DMS79 (cell line): ENCODE data around the gene PARD3B.

Source experiments
- DNase-seq: peaks from one replicate; lab custom pipeline; 2025; lab: John Stamatoyannopoulos, UW

Gene PARD3B

GRCh38 chr2:205405752-205406151 is 860.5 kb downstream of the PARD3B start:
- DNase-seq: no peak

- DNase-seq: no peak
Observed at GRCh38 chr2:205407984-205408383, 862.7 kb downstream of the PARD3B start.

DNA sequence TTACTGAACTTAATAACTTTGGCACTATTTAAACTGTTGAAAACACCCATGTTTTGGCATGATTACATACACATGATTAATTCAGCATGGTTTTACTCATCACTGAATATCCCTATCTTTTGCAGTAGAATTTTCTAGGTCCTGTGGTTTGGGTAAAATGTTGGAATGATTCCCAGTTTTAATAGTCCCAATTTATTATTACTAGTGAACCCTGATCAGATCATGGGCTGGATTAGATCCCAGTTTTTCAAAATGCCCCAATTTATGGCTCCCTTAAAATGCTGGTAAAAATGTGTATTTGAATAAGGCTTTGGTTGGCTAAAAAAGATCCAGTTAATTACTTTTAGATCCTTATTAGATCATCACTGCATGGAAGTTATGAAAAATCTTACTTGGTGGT is 863.4 kb downstream of the PARD3B start:
- DNase-seq: no peak

- peak; percentile 48 for DNase-seq
Observed at GRCh38 chr2:205409411-205409810, 864.1 kb downstream of the PARD3B start.

GRCh38 chr2:205411558-205411957 is 866.3 kb downstream of the PARD3B start:
- peak; percentile 87 for DNase-seq

GRCh38 chr2:205424326-205424725 is 879.1 kb downstream of the PARD3B start:
- no peak for DNase-seq

- no peak for DNase-seq
Observed at GRCh38 chr2:205425102-205425501, 879.8 kb downstream of the PARD3B start.

- no peak for DNase-seq
Observed at GRCh38 chr2:205427112-205427511, 881.8 kb downstream of the PARD3B start.

DNA sequence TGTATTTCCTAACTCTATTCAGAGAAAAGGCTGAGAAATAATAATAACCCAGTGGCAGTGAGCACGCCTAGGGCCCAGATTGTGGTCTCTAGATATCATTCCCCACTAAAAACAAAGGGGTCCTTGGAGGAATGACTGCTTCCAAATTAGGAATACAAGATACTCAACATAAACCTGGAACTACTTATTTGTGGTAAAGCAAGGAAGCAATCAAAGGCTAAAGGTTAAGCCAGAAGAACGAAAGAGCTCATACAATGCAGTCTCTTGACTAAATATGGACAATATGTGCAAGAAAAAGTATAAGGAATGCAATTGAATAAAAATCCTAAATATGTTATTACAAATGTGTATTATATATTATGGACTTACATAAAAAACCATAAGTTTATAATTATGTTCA is 883.5 kb downstream of the PARD3B start:
- DNase-seq: no peak

DNA sequence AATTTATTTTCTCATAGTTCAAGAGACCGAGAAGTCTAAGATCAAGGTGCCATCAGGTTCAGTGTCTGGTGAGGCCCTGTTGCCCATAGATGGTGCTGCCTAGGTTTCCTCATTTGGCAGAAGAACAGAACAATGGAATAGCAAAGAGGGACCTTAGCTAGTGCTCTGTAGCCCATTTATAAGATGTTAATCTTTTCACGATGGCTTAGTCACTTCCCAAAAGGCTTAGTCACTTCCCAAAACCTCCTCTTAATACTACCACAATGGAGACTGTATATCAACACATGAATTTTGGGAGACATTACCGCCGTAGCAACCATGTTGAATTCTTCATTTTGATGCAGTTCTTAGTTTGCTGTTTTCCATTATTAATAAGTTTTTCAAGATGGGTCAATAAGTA is 890.7 kb downstream of the PARD3B start:
- DNase-seq: no peak

DNA sequence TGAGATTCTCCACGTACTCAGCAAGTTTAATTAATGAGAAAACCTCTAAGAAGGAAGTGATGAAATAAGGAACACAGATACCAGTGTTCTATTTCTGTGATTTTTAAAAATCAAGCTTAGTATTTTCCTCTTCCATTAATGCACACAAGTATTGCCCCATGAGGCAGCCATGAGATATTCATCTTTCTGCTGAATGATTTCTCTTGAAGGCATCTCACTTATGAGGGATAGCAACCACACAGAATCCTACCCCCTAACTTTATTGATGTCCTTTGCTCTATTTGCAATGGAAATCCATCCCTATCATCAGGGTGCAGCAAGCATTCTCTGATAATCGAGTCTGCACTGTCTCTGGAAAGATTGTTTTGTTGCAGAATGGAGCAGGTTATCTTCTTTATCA is 893.0 kb downstream of the PARD3B start:
- DNase-seq: no peak

- DNase-seq: no peak
Observed at GRCh38 chr2:205439621-205440020, 894.3 kb downstream of the PARD3B start.

GRCh38 chr2:205441524-205441923 is 896.2 kb downstream of the PARD3B start:
- DNase-seq: no peak

GRCh38 chr2:205448189-205448588 is 902.9 kb downstream of the PARD3B start:
- DNase-seq: no peak

DNA sequence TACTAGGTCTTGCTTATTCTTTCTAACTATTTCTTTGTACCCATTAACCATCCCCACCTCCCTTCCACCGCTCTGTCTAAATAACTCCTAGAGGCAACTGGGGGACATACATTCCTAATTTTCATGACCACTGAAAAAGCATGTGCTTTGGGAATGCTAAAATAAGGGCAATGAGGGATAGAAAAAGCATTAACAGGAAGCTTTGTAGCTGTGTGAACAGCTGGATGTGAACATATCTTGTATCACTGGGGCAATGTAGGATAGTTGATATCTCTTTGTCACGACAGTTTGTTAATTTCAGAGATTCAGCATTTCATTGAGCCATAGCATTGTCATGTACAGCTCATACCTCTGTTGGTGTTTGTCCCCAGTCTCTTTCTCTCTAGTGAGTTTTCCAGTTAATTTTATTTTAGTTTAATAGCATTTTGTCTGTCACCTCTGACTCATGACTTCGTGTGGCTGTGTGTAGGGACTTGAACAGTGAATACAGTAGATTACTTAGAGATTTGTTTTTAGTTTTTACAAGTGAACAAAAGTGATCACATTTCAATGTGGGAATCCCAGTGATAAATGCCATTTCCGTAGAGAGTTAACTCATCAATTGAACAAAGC is 906.7 kb downstream of the PARD3B start:
- DNase-seq: no peak

- DNase-seq: no peak
Observed at GRCh38 chr2:205453202-205453601, 907.9 kb downstream of the PARD3B start.

DNA sequence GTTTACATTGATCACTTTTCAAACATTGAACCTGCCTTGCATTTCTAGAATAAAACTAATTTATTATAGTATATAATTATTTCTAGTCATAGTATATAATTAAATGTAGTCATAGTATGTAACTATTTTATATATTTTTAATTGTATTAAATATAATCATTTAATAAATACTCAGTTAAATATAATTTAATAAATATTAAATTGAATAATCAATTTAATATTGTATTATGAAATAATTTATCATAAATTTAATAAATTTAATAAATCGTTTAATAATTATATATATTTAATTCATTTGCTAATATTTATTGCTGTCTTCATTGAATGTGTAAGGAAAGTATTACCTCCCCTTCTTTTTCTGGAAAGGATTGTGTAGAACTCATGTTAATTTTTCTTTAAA is 911.4 kb downstream of the PARD3B start:
- no peak for DNase-seq

DNA sequence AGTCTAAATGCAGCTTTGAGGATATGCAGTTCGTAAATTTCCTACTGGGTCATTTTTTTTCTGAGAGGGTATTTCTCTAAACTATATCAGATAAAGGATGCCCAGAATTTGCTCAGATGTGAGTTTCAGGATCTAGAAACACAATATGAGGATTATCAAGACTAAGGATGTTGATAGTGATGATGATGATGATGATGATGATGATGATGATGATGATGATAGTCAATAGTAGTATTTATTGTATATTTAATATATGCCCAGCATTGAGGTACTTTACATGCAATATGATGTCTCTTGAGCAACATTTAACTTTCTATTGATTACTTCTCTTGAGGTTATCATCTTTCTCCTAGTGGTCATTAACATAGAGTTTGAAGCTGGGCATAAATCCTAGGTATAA is 914.9 kb downstream of the PARD3B start:
- DNase-seq: no peak

DNA sequence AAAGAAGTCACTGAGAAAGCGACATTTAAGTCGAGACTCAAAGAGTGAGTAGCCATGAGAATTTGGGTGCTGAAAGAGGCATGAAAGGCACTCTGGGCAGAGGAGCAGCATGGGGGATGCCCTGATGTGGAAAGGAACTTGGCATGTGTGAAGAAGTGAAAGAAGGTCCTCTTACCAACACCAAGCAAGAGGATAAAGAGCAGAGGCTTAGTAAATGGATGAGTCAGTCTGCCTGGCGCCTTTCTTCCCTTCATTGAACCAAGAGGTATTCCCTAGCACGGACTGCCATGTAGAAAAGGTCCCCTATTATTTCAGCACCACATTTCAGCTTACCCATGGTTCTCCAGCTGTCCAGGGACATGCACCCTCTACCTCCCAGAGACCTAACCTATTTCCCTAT is 915.9 kb downstream of the PARD3B start:
- DNase-seq: no peak

DNA sequence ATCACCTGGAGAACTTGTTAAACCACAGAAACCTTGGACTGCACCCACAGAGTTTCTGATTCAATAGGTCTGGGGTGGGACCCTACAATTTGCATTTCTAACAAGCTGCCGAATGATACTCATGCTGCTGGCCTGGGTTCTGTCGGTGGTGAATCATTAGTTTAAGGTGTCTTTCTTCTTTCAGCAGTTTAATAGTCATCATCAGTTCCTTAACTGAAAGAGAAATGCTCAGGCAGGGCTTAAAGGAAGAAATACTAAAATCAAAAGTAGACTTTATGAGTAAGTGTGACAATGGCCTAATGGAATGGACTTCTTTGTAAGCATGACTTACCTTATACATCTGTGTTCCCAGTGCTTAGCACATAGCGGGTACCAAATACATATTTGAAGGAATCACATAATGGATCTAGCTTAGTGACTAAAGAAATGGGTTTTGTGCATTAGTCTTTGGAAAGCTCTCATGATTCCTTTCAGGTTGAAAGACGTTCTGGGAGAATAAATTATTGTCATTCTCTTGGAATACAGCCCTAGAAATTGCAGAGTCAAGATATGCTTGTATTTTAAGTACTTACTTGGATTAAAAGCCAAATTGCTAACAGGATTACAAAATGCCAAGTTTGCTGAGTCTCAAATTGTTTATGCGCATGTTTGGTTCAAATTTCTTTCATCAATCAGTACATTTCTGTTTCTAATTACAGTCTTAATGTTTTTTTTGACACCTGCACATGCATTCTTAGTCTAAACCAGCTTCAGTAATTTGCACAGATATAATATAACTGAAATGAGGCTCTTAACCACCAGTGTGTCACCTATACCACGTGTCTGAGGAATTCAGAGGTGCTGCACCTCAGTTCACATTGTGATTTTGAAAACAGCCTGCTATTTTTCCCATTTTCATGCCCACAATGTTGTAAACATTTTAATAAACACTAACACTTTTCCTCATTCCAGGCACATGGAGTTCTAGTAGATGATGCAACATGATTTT is 916.7 kb downstream of the PARD3B start:
- DNase-seq: no peak

- no peak for DNase-seq
Observed at GRCh38 chr2:205462681-205463345, 917.5 kb downstream of the PARD3B start.

DNA sequence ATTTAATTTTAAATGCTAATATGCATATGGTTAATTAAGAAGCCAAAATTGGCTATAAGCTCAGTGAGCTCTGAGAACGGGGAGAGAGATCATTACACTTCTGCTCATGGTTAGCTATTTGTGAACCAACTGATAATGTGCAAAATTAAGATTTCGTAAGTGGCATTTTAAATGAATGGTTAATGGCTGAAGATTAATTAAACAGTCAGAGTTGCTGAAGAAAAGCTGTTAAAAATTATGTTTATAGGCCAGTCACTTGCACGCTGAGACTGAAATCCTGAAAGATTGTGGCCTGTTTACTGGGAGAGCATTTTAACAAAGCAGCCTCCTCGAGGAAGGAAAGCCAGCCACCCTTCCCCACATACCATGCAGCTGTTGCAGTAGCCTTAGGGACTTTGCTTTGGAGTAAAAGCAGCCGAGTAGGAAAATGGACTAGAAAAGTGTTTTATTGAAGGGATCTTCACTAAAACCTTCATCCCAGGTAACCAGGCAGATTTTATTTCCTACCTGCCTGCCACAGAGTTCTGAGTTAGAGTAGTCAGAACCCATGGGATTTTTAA is 918.3 kb downstream of the PARD3B start:
- DNase-seq: no peak

- no peak for DNase-seq
Observed at GRCh38 chr2:205464681-205465080, 919.4 kb downstream of the PARD3B start.
